Renal cortical epithelial cell (primary cell): Measurements from ENCODE around the gene REP15. TPM values are rescaled to one million over a fixed set of nuclear protein-coding genes. Genes with fewer than 3 reads are reported as not detected.
"Not testable (repeated sequence)": the region's sequence is repeated elsewhere in the genome, so short reads cannot be mapped to it uniquely, and the experiment has no call there.

Experiments used
- DNase-seq: peaks from one replicate; pipeline ENCODE4 v3.0.0-alpha.2; 2011; ENCODE audit warnings: low read depth
- total RNA-seq: library from RNA; depleted of rRNA; stranded (reverse); fragments of >200 nt; gene quantifications from 2 replicates; pipeline ENCODE4 v1.2.3, GENCODE V29; 2014

REP15 gene
- total RNA-seq, 1 donor from 2014 or later = 4.0 TPM

- no peak for DNase-seq
Observed at GRCh38 chr12:27696864-27697564, 767 bp downstream of the REP15 start.

GRCh38 chr12:27703720-27704452 is 7.6 kb downstream of the REP15 start:
- peak; percentile 82 for DNase-seq

- DNase-seq = no peak
Observed at GRCh38 chr12:27705263-27705662, 9.0 kb downstream of the REP15 start.

GRCh38 chr12:27707216-27707615 is 11.0 kb downstream of the REP15 start:
- DNase-seq = no peak

GRCh38 chr12:27709212-27709931 is 13.1 kb downstream of the REP15 start:
- no peak for DNase-seq

- peak; percentile 55 for DNase-seq
Observed at GRCh38 chr12:27709932-27710591, 13.8 kb downstream of the REP15 start.

GRCh38 chr12:27710592-27711316 is 14.5 kb downstream of the REP15 start, which contains the start of gene MRPS35:
Gene MRPS35, plus strand, starts transcription at chr12:27710832. Its CDS starts 12 bp downstream, at chr12:27710844.
- DNase-seq = peak; percentile 76

GRCh38 chr12:27711317-27711682 is 15.1 kb downstream of the REP15 start:
- no peak for DNase-seq

GRCh38 chr12:27711967-27712366 is 15.7 kb downstream of the REP15 start:
- no peak for DNase-seq

GRCh38 chr12:27723212-27723611 is 27.0 kb downstream of the REP15 start:
- DNase-seq = no peak

- no peak for DNase-seq
Observed at GRCh38 chr12:27730097-27730588, 33.9 kb downstream of the REP15 start.

- no peak for DNase-seq
Observed at GRCh38 chr12:27732281-27732680, 36.0 kb downstream of the REP15 start.

GRCh38 chr12:27733052-27733656 is 36.9 kb downstream of the REP15 start:
- no peak for DNase-seq

GRCh38 chr12:27733791-27734190 is 37.5 kb downstream of the REP15 start:
- DNase-seq = no peak

GRCh38 chr12:27734321-27734720 is 38.1 kb downstream of the REP15 start:
- not testable (repeated sequence) for DNase-seq

- no peak for DNase-seq
Observed at GRCh38 chr12:27743601-27744000, 47.4 kb downstream of the REP15 start.

- DNase-seq = not testable (repeated sequence)
Observed at GRCh38 chr12:27745734-27746133, 49.5 kb downstream of the REP15 start.
